ENCODE results near the gene CYP20A1. TPM values are rescaled to one million over a fixed set of nuclear protein-coding genes. Genes with fewer than 3 reads are reported as not detected.
"Not testable (repeated sequence)": the region's sequence is repeated elsewhere in the genome, so short reads cannot be mapped to it uniquely, and the experiment has no call there.

Gene CYP20A1
- total RNA-seq, 2 experiments from 2014 or later: 12.0 to 12.2 TPM

DNA sequence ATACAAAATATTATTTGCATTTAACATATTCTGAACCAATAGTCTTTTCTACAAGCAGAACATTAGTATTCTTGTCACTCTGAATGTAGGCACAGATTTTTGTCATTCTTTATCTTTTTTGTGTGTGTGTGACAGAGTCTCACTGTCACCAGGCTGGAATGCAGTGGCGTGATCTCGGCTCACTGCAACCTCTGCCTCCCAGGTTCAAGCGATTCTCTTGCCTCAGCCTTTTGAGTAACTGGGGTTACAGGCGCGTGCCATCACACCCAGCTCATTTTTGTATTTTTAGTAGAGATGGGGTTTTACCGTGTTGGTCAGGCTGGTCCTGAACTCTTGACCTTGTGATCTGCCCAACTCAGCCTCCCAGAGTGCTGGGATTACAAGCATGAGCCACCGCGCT is 63.8 kb downstream of the CYP20A1 start:
- H3K27ac Mint-ChIP-seq; H3K9me3 Mint-ChIP-seq; DNase-seq; H3K4me1 Mint-ChIP-seq (ENCODE audit: low read depth); intact Hi-C loops (cut with micrococcal nuclease); H3K4me3 Mint-ChIP-seq; H3K27me3 Mint-ChIP-seq (ENCODE audit: low read depth): not testable (repeated sequence)
- peaks cover 12% of the 10 kb centered on the region for H3K36me3 Mint-ChIP-seq (ENCODE audit: low read depth)
- CTCF ChIA-PET: interaction anchor here (0.6 kb wide), 1 partner anchor 720 kb away, joined by 3 read pairs; no protein-coding TSS in a partner anchor

- Mint-ChIP-seq H3K4me3 (no peak overlapping the region), H3K27ac (no peak overlapping the region), H3K4me1 (ENCODE audit: low read depth) (no peaks in the 10 kb centered on the region), H3K27me3 (ENCODE audit: low read depth) (no peaks in the 10 kb centered on the region), H3K9me3 (no peaks in the 10 kb centered on the region), H3K36me3 (ENCODE audit: low read depth) (peaks cover 26% of the 10 kb centered on the region)
- no peak for DNase-seq
- intact Hi-C loops (cut with micrococcal nuclease): no loop called here
- CTCF ChIA-PET: interaction anchor here (1.6 kb wide), 1 partner anchor 504 kb away, joined by 3 read pairs; no protein-coding TSS in a partner anchor
These were observed 72.0 kb downstream of the CYP20A1 start for GRCh38 chr2:203310688-203311436.

DNA sequence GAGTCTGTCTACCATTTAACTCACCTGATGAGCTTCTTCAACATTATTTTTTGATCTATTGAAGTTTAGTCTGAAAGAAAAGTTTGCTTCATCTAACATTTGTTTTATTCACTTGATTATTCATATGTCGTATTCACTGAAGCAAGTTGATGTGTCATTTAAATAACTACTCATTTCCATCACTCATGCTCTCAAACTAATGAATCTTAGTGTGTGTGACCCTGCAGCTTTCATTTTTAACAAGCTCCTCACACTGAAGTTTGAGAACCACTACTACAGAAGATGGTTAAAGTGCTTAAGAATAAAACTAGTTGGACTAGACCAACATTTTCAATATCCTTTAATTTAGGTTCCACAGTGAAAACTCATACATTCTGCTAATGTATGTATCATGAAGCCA is 87.5 kb downstream of the CYP20A1 start:
- no peak for DNase-seq
- intact Hi-C loops (cut with micrococcal nuclease): loop anchor here (5.0 kb wide), 1 partner anchor 414 kb away; the partner anchor contains the start of genes CARF and WDR12
- Mint-ChIP-seq H3K36me3 (ENCODE audit: low read depth) (no peaks in the 10 kb centered on the region), H3K9me3 (no peaks in the 10 kb centered on the region), H3K27ac (no peak overlapping the region), H3K4me1 (ENCODE audit: low read depth) (peaks cover 27% of the 10 kb centered on the region), H3K27me3 (ENCODE audit: low read depth) (no peaks in the 10 kb centered on the region), H3K4me3 (no peak overlapping the region)
- CTCF ChIA-PET: interaction anchor here (0.6 kb wide), 1 partner anchor 353 kb away, joined by 5 read pairs; no protein-coding TSS in a partner anchor

GRCh38 chr2:203327582-203327900 is 88.7 kb downstream of the CYP20A1 start:
- peak overlapping the region; percentile 74 for H3K4me3 Mint-ChIP-seq
- H3K27ac Mint-ChIP-seq: peak overlapping the region; percentile 39
- no peaks in the 10 kb centered on the region for H3K27me3 Mint-ChIP-seq (ENCODE audit: low read depth)
- CTCF ChIA-PET: no interaction called here
- intact Hi-C loops (cut with micrococcal nuclease): loop anchor here (5.0 kb wide), 1 partner anchor 415 kb away; the partner anchor contains the start of genes CARF and WDR12
- H3K4me1 Mint-ChIP-seq (ENCODE audit: low read depth): peaks cover 27% of the 10 kb centered on the region
- no peaks in the 10 kb centered on the region for H3K36me3 Mint-ChIP-seq (ENCODE audit: low read depth)
- no peak for DNase-seq
- no peaks in the 10 kb centered on the region for H3K9me3 Mint-ChIP-seq

GRCh38 chr2:203327901-203328759 is 89.3 kb downstream of the CYP20A1 start, which contains the start of gene ABI2:
Gene ABI2, plus strand, starts transcription at chr2:203328394. Its CDS starts 121 bp downstream, at chr2:203328515.
- H3K27me3 Mint-ChIP-seq (ENCODE audit: low read depth): no peaks in the 10 kb centered on the region
- peak; percentile 65 for DNase-seq
- CTCF ChIA-PET: no interaction called here
- no peaks in the 10 kb centered on the region for H3K36me3 Mint-ChIP-seq (ENCODE audit: low read depth)
- H3K27ac Mint-ChIP-seq: peak within 1 kb of the TSS; percentile 73
- peaks cover 27% of the 10 kb centered on the region for H3K4me1 Mint-ChIP-seq (ENCODE audit: low read depth)
- peak within 1 kb of the TSS; percentile 84 for H3K4me3 Mint-ChIP-seq
- H3K9me3 Mint-ChIP-seq: no peaks in the 10 kb centered on the region
- intact Hi-C loops (cut with micrococcal nuclease): loop anchor here (1.0 to 5.0 kb wide), 4 partner anchors 89 to 487 kb away; partner anchors contain the start of genes CARF, CYP20A1, NBEAL1 and WDR12

GRCh38 chr2:203328760-203329540 is 90.1 kb downstream of the CYP20A1 start:
- Mint-ChIP-seq H3K36me3 (ENCODE audit: low read depth) (no peaks in the 10 kb centered on the region), H3K9me3 (no peaks in the 10 kb centered on the region), H3K4me3 (peak overlapping the region; percentile 84), H3K27me3 (ENCODE audit: low read depth) (no peaks in the 10 kb centered on the region), H3K27ac (no peak overlapping the region), H3K4me1 (ENCODE audit: low read depth) (peaks cover 30% of the 10 kb centered on the region)
- DNase-seq: peak; percentile 58
- CTCF ChIA-PET: interaction anchor here (0.7 kb wide), 1 partner anchor 21 kb away, joined by 3 read pairs; no protein-coding TSS in a partner anchor
- intact Hi-C loops (cut with micrococcal nuclease): loop anchor here (1.0 to 5.0 kb wide), 4 partner anchors 90 to 486 kb away; partner anchors contain the start of genes CARF, CYP20A1, NBEAL1 and WDR12

DNA sequence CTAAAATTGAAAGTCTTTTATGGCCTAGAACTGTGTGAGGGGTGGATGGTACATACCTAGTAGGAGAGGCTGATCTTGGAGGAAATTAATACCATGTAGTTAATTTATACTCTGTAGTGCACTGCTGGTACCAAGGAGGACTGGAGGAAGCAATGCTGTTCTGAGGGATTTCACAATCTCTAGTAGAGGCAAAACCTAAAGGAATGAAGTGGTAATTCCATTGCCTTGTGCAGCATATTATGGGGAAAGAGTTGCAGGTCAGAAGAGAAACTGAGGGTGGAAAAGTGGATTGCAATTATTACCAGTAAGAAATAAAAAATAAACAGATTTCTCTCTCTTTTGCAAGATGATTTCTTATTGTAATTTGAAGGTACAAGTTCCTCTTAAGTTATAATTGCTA is 91.6 kb downstream of the CYP20A1 start:
- Mint-ChIP-seq H3K27ac (no peak overlapping the region), H3K27me3 (ENCODE audit: low read depth) (no peaks in the 10 kb centered on the region), H3K4me3 (peak overlapping the region; percentile 10), H3K36me3 (ENCODE audit: low read depth) (peaks cover 1% of the 10 kb centered on the region), H3K9me3 (no peaks in the 10 kb centered on the region), H3K4me1 (ENCODE audit: low read depth) (peaks cover 30% of the 10 kb centered on the region)
- intact Hi-C loops (cut with micrococcal nuclease): no loop called here
- no peak for DNase-seq
- CTCF ChIA-PET: no interaction called here

DNA sequence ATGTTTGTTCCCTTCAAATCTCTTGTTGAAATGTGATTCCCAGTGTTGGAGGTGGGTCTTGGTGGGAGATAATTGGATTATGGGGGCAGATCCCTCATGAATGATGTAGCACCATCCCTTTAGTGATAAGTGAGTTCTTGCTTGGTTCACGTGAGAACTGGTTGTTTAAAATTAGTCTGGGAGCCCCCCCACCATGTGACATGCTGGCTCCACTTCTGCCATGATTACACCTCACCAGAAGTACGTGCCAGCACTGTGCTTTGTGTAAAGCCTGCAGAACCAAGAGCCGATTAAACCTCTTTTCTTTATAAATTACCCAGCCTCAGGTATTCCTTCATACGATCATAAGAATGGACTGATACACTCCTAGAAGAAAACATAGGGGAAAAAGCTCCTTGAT is 99.5 kb downstream of the CYP20A1 start:
- H3K36me3 Mint-ChIP-seq (ENCODE audit: low read depth): peaks cover 2% of the 10 kb centered on the region
- intact Hi-C loops (cut with micrococcal nuclease): no loop called here
- H3K27me3 Mint-ChIP-seq (ENCODE audit: low read depth): no peaks in the 10 kb centered on the region
- H3K9me3 Mint-ChIP-seq: no peaks in the 10 kb centered on the region
- H3K27ac Mint-ChIP-seq: no peak overlapping the region
- CTCF ChIA-PET: no interaction called here
- no peak overlapping the region for H3K4me3 Mint-ChIP-seq
- peaks cover 5% of the 10 kb centered on the region for H3K4me1 Mint-ChIP-seq (ENCODE audit: low read depth)
- no peak for DNase-seq

DNA sequence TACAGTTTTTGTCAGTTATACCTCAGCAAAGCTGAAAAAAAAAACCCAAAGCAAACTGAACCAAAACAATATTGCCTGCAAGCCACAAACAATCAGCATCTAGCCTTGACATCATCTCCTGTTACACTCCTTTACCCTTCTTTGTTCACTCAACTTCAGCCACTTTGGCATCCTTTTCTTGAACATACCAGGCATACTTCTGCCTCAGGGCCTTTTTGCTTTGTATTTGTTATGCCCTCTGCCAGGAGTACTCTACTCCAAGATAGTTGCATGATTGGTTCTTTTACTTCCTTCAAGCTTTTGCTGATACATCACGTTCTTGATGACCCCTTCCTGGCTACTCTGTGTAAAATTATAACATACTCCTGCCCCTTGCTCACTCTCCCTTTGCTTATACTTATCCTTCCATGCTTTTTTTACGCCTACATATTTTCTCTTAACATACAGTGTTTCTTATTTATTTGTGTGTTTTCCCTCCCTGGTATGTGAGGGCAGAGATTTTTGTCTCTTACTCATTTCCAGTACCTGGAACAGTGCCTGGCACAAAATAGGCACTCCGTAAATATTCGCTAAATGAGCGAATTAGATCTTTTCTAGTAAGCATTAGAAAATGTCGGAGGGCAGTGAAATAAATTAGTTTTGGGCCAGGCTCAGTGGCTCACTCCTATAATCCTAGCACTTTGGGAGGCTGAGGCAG is 102.1 kb downstream of the CYP20A1 start:
- intact Hi-C loops (cut with micrococcal nuclease): no loop called here
- H3K27ac Mint-ChIP-seq: no peak overlapping the region
- CTCF ChIA-PET: interaction anchor here (0.5 kb wide), 1 partner anchor 818 kb away, joined by 6 read pairs; no protein-coding TSS in a partner anchor
- no peaks in the 10 kb centered on the region for H3K9me3 Mint-ChIP-seq
- no peak overlapping the region for H3K4me3 Mint-ChIP-seq
- DNase-seq: no peak
- peaks cover 5% of the 10 kb centered on the region for H3K4me1 Mint-ChIP-seq (ENCODE audit: low read depth)
- no peaks in the 10 kb centered on the region for H3K27me3 Mint-ChIP-seq (ENCODE audit: low read depth)
- peaks cover 7% of the 10 kb centered on the region for H3K36me3 Mint-ChIP-seq (ENCODE audit: low read depth)

DNA sequence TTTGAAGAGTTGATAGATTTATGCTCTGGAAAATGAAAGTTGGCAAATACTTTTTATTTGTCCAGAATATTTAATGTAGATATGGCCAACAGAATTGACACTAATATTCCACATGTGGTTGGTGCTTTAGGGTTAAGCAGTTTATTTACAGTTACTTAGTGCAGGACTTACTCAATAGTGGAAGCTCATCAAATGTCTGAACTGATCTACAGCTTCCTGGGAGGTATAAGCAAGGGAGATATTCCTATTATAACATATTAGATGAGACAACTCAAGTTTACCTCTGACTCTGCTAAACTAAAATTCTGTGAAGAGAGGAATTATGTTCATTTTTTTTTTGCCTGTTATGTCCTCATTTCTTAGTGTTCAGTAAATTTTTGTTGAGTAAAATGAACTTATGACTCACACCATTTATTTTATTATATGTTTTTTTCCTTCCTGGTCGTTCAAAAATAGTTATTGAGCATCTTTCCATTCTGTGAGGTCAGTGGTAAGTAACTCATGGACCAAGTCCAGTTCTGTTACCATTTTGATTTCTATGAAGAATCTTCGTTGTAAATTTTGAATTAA is 103.0 kb downstream of the CYP20A1 start:
- Mint-ChIP-seq H3K9me3 (no peaks in the 10 kb centered on the region), H3K4me1 (ENCODE audit: low read depth) (peaks cover 4% of the 10 kb centered on the region), H3K27me3 (ENCODE audit: low read depth) (no peaks in the 10 kb centered on the region), H3K36me3 (ENCODE audit: low read depth) (peaks cover 11% of the 10 kb centered on the region), H3K27ac (no peak overlapping the region), H3K4me3 (no peak overlapping the region)
- no peak for DNase-seq
- CTCF ChIA-PET: interaction anchor here (0.7 kb wide), 1 partner anchor 18 kb away, joined by 7 read pairs; no protein-coding TSS in a partner anchor
- intact Hi-C loops (cut with micrococcal nuclease): no loop called here

DNA sequence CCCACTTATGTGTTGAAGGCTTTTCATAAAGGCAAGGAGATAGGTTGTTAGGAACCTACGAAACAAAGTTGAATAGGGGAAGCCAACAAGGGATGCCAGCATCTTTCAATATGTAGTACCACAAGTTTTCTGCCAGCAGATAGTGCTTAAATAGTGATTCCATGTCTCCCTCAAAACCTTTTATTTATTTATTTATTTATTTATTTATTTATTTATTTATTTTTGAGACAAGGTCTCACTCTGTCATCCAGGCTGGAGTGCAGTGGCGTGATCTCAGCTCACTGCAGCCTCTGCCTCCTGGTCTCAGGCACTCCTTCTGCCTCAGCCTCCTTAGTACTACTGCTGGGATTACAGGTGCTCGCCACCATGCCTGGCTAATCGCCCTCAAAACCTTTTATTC is 103.6 kb downstream of the CYP20A1 start:
- H3K27me3 Mint-ChIP-seq (ENCODE audit: low read depth); intact Hi-C loops (cut with micrococcal nuclease); DNase-seq; H3K9me3 Mint-ChIP-seq; H3K4me1 Mint-ChIP-seq (ENCODE audit: low read depth); CTCF ChIA-PET; H3K27ac Mint-ChIP-seq; H3K4me3 Mint-ChIP-seq: not testable (repeated sequence)
- H3K36me3 Mint-ChIP-seq (ENCODE audit: low read depth): peaks cover 11% of the 10 kb centered on the region

Data from activated naive CD4-positive, alpha-beta T cell treated with anti-CD3 and anti-CD28 coated beads for 36 hours (primary cell).